Hepatocyte (in vitro differentiated cells): ENCODE measurements around the gene TPPP2. TPM values are rescaled to one million over a fixed set of nuclear protein-coding genes. Genes with fewer than 3 reads are reported as not detected.

Experiments used
- DNase-seq: peaks from one replicate; pipeline ENCODE4 v3.0.0-alpha.2; 2016; ENCODE audit warnings: low spot score
- H2AFZ ChIP-seq: fragments of 200-600 bp; sonication (generic); 2 replicates; pipeline ENCODE4 v1.6.0; 2016; ENCODE audit warnings: antibody characterized with exemption, mild to moderate bottlenecking
- H3K27ac ChIP-seq: fragments of 200-600 bp; sonication (generic); 2 replicates; pipeline ENCODE4 v1.5.1; 2016; ENCODE audit warnings: mild to moderate bottlenecking
- H3K27me3 ChIP-seq: fragments of 200-600 bp; sonication (generic); 2 replicates; pipeline ENCODE4 v1.6.1; 2016
- H3K36me3 ChIP-seq: fragments of 200-600 bp; sonication (generic); replicated peaks from 2 replicates; pipeline ENCODE4 v1.5.1; 2016; ENCODE audit warnings: low read depth; ENCODE audit not compliant: insufficient read depth
- H3K4me1 ChIP-seq: fragments of 200-600 bp; sonication (generic); 2 replicates; pipeline ENCODE4 v1.5.1; 2016; ENCODE audit warnings: mild to moderate bottlenecking, moderate library complexity; ENCODE audit not compliant: insufficient read depth
- H3K4me2 ChIP-seq: fragments of 200-600 bp; sonication (generic); 2 replicates; pipeline ENCODE4 v1.6.0; 2016
- H3K4me3 ChIP-seq: fragments of 200-600 bp; sonication (generic); 2 replicates; pipeline ENCODE4 v1.5.1; 2016; ENCODE audit warnings: mild to moderate bottlenecking
- H3K79me2 ChIP-seq: fragments of 200-600 bp; sonication (generic); 2 replicates; pipeline ENCODE4 v1.6.0; 2017; ENCODE audit warnings: mild to moderate bottlenecking
- H3K9me2 ChIP-seq: fragments of 200-600 bp; sonication (generic); replicated peaks from 2 replicates; pipeline ENCODE4 v1.6.0; 2017; ENCODE audit warnings: mild to moderate bottlenecking; ENCODE audit not compliant: insufficient read depth
- H3K9me3 ChIP-seq: fragments of 200-600 bp; sonication (generic); 2 replicates; pipeline ENCODE4 v1.5.1; 2016; ENCODE audit warnings: low read depth, mild to moderate bottlenecking
- H4K20me1 ChIP-seq: fragments of 200-600 bp; sonication (generic); 2 replicates; pipeline ENCODE4 v1.6.0; 2016; ENCODE audit warnings: mild to moderate bottlenecking; ENCODE audit not compliant: insufficient read depth, poor library complexity, severe bottlenecking
- CTCF ChIP-seq: fragments of 200-600 bp; sonication (generic); IDR thresholded peaks from 2 replicates; pipeline ENCODE4 v1.5.1; 2016; ENCODE audit warnings: antibody characterized with exemption, mild to moderate bottlenecking; ENCODE audit not compliant: poor library complexity
- EZH2 ChIP-seq: fragments of 200-600 bp; sonication (generic); IDR thresholded peaks from 2 replicates; pipeline ENCODE4 v1.6.1; 2016; ENCODE audit warnings: antibody characterized with exemption, mild to moderate bottlenecking, borderline replicate concordance
- EZH2phosphoT487 ChIP-seq: fragments of 200-600 bp; sonication (generic); IDR thresholded peaks from one replicate; pipeline ENCODE4 v1.6.1; 2018; ENCODE audit warnings: antibody characterized with exemption, mild to moderate bottlenecking, low read depth, moderate library complexity; ENCODE audit not compliant: unreplicated experiment, severe bottlenecking
- WGBS: methylation state at CpG from one replicate; pipeline ENCODE4 v1.1.6; 2016; ENCODE audit warnings: low lambda C conversion rate; ENCODE audit errors: missing lambda C conversion rate; 5-methylcytosine and 5-hydroxymethylcytosine counted together
- polyA plus RNA-seq: library from polyadenylated mRNA; unstranded; fragments of >200 nt; fragmentation: Nextera tagmentation; extraction: Ambion mirVana; gene quantifications from 2 replicates; pipeline ENCODE4 v1.2.1, GENCODE V29; 2016
- total RNA-seq: library from RNA; depleted of rRNA; stranded (reverse); fragments of >200 nt; gene quantifications from 2 replicates; pipeline ENCODE4 v1.2.3, GENCODE V29; 2014

TPPP2 gene
- total and polyA plus RNA-seq, 2 experiments from 2014 or later = not detected

DNA sequence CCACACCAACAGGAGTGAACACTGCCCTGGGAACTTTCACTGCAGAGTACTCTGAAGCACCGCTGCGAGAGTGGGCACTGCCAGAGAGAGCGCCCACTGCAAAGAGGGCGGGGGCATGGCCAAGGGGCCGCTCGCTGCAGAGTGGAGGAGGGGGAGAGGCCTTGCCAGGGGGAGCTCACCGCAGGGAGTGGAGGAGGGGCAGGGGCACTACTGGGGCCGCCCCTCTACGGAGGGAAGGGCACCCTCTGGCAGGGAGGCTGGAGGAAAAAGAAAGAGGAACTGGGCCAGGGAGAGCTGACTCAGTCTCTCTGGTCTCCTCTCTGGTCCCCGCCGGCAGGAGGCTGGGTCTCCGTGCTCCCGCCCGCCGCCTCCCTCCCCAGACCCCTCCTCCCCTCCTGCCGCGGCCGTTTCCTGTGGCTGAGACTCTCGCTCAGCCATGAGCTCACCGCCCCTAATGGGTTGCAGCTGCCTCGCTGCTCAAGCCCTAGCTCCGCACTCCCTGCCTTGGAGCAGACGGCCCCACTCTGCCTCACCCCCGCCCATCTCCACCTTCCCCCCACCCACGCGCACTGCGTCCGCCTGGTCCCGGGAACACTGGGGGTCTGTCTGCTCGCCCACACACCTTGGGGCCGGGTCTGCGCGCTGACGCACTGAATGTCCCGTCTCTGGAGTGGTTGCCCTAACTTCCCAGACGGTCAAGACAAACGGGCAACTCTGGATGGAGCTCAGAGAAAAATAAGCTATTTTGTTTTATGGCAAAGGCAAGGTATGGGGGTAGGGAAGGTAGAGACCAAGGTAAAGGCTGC is 41.4 kb downstream of the TPPP2 start:
- H4K20me1 ChIP-seq = peaks cover 5% of the 10 kb centered on the region
- peak overlapping the region; percentile 96 for H3K27ac ChIP-seq
- H3K9me3 ChIP-seq = no peaks in the 10 kb centered on the region
- TF ChIP-seq EZH2 (no peak), CTCF (no peak), EZH2phosphoT487 (no peak)
- H2AFZ ChIP-seq = peak overlapping the region; percentile 93
- DNase-seq = peak; percentile 93
- H3K79me2 ChIP-seq = peaks cover 27% of the 10 kb centered on the region
- H3K36me3 ChIP-seq = no peaks in the 10 kb centered on the region
- peak overlapping the region; percentile 92 for H3K4me2 ChIP-seq
- H3K27me3 ChIP-seq = no peaks in the 10 kb centered on the region
- H3K9me2 ChIP-seq = no peaks in the 10 kb centered on the region
- peak overlapping the region; percentile 99 for H3K4me3 ChIP-seq
- WGBS = under 1% methylated on average over 22 of the region's 37 CpGs
- H3K4me1 ChIP-seq = peaks cover 16% of the 10 kb centered on the region

DNA sequence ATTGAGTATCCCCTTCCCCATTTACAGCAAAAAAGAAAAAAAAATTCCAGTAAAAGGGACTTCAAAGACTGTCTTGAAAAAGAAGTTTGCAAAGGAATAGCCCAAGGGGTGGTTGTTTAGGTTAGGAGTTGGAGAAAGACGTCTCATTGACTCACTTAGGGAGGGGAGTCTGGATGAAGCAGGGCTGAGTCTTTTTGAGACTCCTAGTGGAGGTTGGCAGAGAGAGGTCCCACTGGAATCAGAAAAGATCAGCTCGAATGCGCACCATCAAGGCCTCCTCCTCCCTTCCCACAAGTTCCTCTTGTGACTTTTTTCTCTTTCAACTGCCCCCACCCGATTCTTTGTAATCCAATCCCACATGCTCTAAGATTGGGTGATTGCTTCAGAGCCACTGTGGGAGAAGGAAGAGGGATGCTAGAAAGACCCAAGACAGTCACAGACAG is 42.0 kb downstream of the TPPP2 start:
- peak overlapping the region; percentile 33 for H3K4me3 ChIP-seq
- no peaks in the 10 kb centered on the region for H3K9me3 ChIP-seq
- H3K27ac ChIP-seq = peak overlapping the region; percentile 96
- no peaks in the 10 kb centered on the region for H3K9me2 ChIP-seq
- peak overlapping the region; percentile 92 for H3K4me2 ChIP-seq
- peaks cover 27% of the 10 kb centered on the region for H3K79me2 ChIP-seq
- H3K27me3 ChIP-seq = no peaks in the 10 kb centered on the region
- WGBS = 24% methylated on average over 4 of the region's 4 CpGs
- peaks cover 5% of the 10 kb centered on the region for H4K20me1 ChIP-seq
- TF ChIP-seq EZH2phosphoT487 (no peak), CTCF (peak; percentile 5), EZH2 (no peak)
- peak; percentile 56 for DNase-seq
- no peaks in the 10 kb centered on the region for H3K36me3 ChIP-seq
- peak overlapping the region; percentile 46 for H2AFZ ChIP-seq
- peaks cover 16% of the 10 kb centered on the region for H3K4me1 ChIP-seq

GRCh38 chr14:21072781-21073339 is 42.8 kb downstream of the TPPP2 start:
- DNase-seq = no peak
- peaks cover 5% of the 10 kb centered on the region for H4K20me1 ChIP-seq
- no peaks in the 10 kb centered on the region for H3K36me3 ChIP-seq
- H2AFZ ChIP-seq = no peak overlapping the region
- whole genome bisulfite sequencing = 96% methylated on average over 9 of the region's 9 CpGs
- no peaks in the 10 kb centered on the region for H3K9me2 ChIP-seq
- no peak for TF ChIP-seq CTCF
- TF ChIP-seq EZH2phosphoT487 = no peak
- no peak for TF ChIP-seq EZH2
- H3K27me3 ChIP-seq = no peaks in the 10 kb centered on the region
- no peak overlapping the region for H3K4me3 ChIP-seq
- H3K4me2 ChIP-seq = peak overlapping the region; percentile 92
- H3K79me2 ChIP-seq = peaks cover 27% of the 10 kb centered on the region
- no peaks in the 10 kb centered on the region for H3K9me3 ChIP-seq
- H3K27ac ChIP-seq = peak overlapping the region; percentile 96
- H3K4me1 ChIP-seq = peaks cover 16% of the 10 kb centered on the region
